ENCODE measurements around the gene RBM47. TPM values are rescaled to one million over a fixed set of nuclear protein-coding genes. Genes with fewer than 3 reads are reported as not detected.

The RBM47 gene
- total RNA-seq, 2 donors from 2014 or later: 4.4 to 13.7 TPM

DNA sequence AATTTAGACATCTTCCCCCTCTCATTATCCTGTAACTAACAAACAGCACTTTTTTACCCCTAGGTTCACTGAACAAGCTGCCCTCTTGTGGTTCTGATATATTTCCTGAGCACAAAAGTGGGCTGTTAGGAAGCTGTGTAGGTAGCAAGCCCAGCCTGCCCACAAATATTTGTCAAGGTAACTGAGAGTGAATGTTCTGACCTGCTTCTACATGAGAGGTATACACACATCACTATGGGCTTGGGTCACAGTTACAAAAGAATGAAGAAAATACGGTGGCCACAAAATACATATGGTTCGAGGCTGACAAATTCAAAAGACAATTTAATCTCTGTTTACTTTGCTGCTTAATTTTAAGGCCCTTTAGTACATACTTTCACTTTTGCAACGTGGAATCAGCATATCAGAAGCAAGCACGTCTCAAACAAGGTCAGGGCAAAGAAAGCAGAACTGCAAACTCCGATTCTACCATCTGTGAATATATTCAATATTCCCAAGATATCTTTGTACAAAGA lies 78.7 kb downstream of the RBM47 start:
- no peaks in the 10 kb centered on the region for H3K4me1 ChIP-seq
- H3K27me3 ChIP-seq: no peaks in the 10 kb centered on the region
- H3K27ac ChIP-seq: peak overlapping the region in 1 of 2 donors; percentile 48
- DNase-seq (ENCODE audit: low spot score): no peak
- no peaks in the 10 kb centered on the region for H3K36me3 ChIP-seq
- TF ChIP-seq, protein P1, sequence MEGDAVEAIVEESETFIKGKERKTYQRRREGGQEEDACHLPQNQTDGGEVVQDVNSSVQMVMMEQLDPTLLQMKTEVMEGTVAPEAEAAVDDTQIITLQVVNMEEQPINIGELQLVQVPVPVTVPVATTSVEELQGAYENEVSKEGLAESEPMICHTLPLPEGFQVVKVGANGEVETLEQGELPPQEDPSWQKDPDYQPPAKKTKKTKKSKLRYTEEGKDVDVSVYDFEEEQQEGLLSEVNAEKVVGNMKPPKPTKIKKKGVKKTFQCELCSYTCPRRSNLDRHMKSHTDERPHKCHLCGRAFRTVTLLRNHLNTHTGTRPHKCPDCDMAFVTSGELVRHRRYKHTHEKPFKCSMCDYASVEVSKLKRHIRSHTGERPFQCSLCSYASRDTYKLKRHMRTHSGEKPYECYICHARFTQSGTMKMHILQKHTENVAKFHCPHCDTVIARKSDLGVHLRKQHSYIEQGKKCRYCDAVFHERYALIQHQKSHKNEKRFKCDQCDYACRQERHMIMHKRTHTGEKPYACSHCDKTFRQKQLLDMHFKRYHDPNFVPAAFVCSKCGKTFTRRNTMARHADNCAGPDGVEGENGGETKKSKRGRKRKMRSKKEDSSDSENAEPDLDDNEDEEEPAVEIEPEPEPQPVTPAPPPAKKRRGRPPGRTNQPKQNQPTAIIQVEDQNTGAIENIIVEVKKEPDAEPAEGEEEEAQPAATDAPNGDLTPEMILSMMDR (IDR thresholded peaks at IDR 0.05): no peak
- no peaks in the 10 kb centered on the region for H3K9me3 ChIP-seq
- H3K4me3 ChIP-seq: peak overlapping the region in 1 of 2 donors; percentile 35

DNA sequence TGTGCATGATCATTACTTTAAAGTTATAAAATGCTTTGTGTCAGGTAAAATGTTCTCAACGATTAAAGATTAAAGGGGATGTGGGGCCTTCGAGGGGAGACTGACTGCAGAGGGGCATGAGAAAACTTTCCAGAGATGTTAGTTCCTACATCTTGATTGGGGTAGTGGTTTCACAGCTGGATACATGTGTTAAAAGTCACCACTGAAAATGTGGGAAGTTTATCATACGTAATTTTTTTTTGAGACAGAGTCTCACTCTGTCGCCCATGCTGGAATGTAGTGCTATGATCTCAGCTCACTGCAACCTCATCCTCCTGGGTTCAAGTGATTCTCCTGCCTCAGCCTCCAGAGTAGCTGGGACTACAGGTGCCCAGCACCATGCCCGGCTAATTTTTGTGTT lies 79.5 kb downstream of the RBM47 start:
- TF ChIP-seq, protein P1 (IDR thresholded peaks at IDR 0.05): no peak
- Histone ChIP-seq H3K36me3 (no peaks in the 10 kb centered on the region), H3K4me1 (no peaks in the 10 kb centered on the region), H3K27me3 (no peaks in the 10 kb centered on the region), H3K9me3 (no peaks in the 10 kb centered on the region), H3K4me3 (no peak overlapping the region), H3K27ac (no peak overlapping the region)
- DNase-seq (ENCODE audit: low spot score): no peak

DNA sequence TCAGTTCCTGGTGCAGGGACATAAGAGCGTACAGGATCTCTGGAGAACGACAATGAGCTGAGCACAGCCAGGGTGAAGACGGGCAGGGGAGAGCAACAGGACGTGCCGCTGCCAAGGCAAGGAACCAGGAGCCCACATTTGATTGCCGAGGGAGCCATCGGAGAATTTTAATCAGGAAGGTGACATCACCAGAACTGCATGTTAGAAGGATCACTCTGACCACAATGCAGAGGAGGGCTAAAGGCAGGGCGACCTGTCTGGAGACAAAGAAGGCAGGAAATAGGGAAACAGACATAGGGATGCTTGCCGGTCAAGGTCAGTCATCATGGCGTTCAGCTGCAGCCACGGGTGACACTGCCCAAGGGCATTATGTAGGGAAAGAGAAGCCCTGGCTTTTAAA lies 81.4 kb downstream of the RBM47 start:
- H3K27ac ChIP-seq: no peak overlapping the region
- no peak for DNase-seq (ENCODE audit: low spot score)
- H3K36me3 ChIP-seq: no peaks in the 10 kb centered on the region
- H3K9me3 ChIP-seq: no peaks in the 10 kb centered on the region
- H3K4me1 ChIP-seq: no peaks in the 10 kb centered on the region
- TF ChIP-seq, protein P1 (IDR thresholded peaks at IDR 0.05): no peak
- no peak overlapping the region for H3K4me3 ChIP-seq
- H3K27me3 ChIP-seq: no peaks in the 10 kb centered on the region

DNA sequence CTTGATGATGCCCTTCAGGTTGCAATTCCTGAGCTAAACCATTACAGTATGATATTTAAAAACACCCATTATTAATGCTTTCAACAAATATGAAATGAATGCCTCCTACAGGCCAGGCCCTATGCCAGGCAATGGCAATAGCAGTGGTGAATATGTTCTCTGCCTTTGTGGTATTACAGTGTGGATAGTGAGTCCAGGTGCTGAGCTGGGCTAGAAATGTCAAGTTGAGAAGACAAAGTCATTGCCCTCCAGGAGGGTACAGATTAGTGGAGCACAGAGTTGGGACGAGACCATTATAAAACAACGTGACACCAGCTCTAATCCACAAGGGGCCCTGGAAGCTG lies 81.9 kb downstream of the RBM47 start:
- no peaks in the 10 kb centered on the region for H3K36me3 ChIP-seq
- H3K4me3 ChIP-seq: no peak overlapping the region
- TF ChIP-seq, protein P1 (IDR thresholded peaks at IDR 0.05): no peak
- H3K27me3 ChIP-seq: no peaks in the 10 kb centered on the region
- H3K9me3 ChIP-seq: no peaks in the 10 kb centered on the region
- no peaks in the 10 kb centered on the region for H3K4me1 ChIP-seq
- no peak for DNase-seq (ENCODE audit: low spot score)
- H3K27ac ChIP-seq: no peak overlapping the region

DNA sequence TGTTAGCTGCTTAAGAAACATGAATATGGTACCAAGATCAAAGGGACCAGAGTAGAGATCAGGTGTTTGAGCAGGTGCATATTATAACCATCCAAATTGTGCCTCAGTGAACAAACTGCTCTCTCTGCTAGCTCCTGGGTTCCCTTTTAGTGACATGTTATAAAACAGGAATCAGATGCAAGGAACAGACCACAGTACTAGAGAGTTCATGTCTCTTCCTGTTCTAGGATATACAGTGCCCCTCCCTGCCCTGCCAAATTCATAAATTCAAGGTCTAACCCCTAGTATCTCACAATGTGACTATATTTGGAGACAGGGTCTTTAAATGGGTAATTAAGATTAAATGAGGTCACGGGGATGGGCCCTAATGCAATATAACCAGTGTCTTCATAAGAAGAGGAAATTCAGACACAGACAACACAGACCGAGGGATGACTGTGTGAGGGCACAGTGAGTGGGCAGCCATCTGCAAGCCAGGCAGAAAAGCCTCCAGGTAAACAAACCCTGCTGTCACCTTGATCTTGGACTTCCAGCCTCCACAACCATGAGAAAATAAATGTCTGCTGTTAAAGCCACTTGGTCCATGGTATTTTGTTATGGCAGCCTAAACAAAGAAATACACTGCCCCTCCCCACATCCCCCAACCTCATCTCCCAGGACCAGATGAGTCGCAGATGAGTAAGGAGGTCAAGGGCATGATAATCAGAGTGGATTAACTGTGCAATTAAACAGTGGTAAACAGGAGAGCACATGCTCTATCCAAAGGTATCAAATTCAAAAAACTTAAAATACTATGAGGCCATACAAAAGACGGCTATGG lies 82.5 kb downstream of the RBM47 start:
- Histone ChIP-seq H3K9me3 (no peaks in the 10 kb centered on the region), H3K4me3 (no peak overlapping the region), H3K4me1 (no peaks in the 10 kb centered on the region), H3K27me3 (no peaks in the 10 kb centered on the region), H3K36me3 (no peaks in the 10 kb centered on the region), H3K27ac (no peak overlapping the region)
- DNase-seq (ENCODE audit: low spot score): no peak
- TF ChIP-seq, protein P1 (IDR thresholded peaks at IDR 0.05): no peak

All from right atrium auricular region (tissue), 2 donors.